ELR (cell line): ENCODE measurements around the gene ATP8B2.
"Not testable (repeated sequence)": the region's sequence is repeated elsewhere in the genome, so short reads cannot be mapped to it uniquely, and the experiment has no call there.

Source experiments
- DNase-seq: peaks from one replicate; pipeline ENCODE4 v3.0.0-alpha.2; 2015; ENCODE audit warnings: low read depth

ATP8B2 gene, protein sequence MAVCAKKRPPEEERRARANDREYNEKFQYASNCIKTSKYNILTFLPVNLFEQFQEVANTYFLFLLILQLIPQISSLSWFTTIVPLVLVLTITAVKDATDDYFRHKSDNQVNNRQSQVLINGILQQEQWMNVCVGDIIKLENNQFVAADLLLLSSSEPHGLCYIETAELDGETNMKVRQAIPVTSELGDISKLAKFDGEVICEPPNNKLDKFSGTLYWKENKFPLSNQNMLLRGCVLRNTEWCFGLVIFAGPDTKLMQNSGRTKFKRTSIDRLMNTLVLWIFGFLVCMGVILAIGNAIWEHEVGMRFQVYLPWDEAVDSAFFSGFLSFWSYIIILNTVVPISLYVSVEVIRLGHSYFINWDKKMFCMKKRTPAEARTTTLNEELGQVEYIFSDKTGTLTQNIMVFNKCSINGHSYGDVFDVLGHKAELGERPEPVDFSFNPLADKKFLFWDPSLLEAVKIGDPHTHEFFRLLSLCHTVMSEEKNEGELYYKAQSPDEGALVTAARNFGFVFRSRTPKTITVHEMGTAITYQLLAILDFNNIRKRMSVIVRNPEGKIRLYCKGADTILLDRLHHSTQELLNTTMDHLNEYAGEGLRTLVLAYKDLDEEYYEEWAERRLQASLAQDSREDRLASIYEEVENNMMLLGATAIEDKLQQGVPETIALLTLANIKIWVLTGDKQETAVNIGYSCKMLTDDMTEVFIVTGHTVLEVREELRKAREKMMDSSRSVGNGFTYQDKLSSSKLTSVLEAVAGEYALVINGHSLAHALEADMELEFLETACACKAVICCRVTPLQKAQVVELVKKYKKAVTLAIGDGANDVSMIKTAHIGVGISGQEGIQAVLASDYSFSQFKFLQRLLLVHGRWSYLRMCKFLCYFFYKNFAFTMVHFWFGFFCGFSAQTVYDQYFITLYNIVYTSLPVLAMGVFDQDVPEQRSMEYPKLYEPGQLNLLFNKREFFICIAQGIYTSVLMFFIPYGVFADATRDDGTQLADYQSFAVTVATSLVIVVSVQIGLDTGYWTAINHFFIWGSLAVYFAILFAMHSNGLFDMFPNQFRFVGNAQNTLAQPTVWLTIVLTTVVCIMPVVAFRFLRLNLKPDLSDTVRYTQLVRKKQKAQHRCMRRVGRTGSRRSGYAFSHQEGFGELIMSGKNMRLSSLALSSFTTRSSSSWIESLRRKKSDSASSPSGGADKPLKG

DNA sequence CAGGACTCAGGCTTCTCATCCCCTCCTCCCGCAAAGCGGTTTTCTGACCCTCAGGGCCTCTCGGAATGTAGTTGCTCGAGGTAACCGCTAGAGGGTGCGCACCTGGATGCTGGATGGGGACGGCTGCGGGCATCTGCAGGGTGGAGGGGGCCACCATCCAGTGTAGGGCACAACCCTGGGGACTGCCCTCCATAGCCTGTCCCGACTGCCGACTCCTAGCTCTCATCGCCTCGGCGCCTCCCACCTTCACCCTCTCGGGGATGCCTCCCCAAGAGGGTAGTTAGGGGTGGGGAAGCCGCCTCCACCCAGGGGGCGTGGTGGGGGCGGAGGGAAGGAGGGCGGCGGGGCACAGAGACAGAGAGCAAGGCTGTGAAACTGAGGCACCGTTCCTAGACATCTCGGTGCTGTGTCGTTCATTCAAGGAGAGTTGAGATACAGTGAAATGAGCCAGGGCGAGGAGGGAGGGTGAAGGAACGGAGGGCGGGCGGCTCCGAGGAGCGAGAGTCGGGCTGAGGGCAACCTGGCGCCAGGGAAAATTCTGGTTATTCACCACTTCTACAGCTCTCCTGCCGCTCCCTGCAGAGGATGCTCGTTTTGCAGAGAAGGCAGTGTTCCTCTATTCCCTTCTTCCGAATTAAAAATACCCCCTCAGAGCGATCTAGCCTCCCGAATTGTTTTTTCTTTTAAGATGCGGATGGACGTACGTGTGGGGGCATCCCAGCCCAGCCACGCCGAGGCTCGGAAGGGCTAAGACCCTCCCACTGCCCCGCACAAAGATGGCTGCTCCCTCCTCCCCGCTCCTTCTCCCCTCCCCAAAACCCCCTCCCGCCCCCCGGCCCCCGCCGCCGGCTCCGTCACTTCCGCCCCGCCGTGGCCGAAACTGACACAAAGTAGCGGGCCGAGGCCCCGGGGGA is at the start of gene ATP8B2:
ATP8B2 (plus strand) TSS at position 857 of the 914 bp plus-strand sequence. CDS start 2,617 bp downstream, outside the sequence.
- peak; percentile 82 for DNase-seq

DNA sequence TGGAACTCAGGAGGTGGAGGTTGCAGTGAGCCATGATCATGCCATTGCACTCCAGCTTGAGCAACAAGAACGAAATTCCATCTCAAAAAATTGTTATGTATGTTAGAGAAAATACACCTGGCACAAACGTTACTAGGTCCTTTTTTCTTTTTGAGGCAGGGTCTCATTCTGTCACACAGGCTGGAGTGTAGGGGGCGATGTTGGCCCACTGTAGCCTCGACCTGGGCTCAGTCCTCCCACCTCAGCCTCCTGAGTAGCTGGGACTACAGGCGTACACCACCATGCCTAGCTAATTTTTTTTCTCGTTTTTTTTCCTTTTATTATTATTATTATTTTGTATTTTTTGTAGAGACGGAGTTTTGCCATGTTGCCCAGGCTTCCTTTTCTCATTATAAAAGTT is 48.5 kb upstream of the ATP8B2 start:
- DNase-seq: no peak

DNA sequence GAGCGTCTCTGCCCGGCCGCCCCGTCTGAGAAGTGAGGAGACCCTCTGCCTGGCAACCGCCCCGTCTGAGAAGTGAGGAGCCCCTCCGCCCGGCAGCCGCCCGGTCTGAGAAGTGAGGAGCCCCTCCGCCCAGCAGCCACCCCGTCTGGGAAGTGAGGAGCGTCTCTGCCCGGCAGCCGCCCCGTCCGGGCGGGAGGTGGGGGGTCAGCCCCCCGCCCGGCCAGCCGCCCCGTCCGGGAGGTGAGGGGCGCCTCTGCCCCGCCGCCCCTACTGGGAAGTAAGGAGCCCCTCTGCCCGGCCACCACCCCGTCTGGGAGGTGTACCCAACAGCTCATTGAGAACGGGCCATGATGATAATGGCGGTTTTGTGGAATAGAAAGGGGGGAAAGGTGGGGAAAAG is 37.7 kb upstream of the ATP8B2 start:
- not testable (repeated sequence) for DNase-seq

DNA sequence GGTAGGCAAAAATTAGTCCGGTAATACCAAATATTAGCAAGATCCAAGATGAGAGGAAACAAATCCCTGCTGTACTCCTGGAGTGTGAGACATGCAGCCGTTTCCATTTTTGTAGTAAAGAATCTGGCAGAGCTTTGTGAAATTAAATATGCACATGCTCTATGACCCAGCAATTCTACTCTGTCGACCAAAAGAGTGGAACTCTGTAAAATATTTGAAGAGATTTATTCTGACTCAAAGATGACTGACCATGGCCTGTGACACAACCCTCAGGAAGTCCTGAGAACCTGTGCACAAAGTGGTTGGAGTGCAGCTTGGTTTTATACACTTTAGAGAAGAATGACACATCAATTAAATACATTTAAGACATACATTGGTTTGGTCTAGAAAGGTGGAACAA is 36.7 kb upstream of the ATP8B2 start:
- peak; percentile 34 for DNase-seq

DNA sequence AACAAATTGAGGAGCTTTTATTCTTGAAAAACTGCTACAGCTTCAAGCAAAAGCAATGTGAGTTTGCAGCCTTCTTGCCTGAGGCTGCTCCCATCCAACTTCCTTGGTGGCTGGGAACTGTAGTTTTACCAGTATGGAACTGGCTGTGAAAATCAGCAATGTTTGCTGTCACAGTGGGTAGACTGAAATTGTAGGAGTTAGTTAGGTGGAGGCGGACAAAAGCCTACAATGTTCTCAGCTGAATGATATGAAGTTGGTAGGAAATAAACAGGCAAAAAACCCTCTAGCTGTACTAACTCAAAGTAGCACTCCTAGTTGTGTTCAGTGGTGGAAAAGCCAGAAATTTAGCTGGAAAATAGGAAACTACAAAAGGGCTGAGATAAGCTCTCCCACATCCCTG is 34.4 kb upstream of the ATP8B2 start:
- DNase-seq: no peak

DNA sequence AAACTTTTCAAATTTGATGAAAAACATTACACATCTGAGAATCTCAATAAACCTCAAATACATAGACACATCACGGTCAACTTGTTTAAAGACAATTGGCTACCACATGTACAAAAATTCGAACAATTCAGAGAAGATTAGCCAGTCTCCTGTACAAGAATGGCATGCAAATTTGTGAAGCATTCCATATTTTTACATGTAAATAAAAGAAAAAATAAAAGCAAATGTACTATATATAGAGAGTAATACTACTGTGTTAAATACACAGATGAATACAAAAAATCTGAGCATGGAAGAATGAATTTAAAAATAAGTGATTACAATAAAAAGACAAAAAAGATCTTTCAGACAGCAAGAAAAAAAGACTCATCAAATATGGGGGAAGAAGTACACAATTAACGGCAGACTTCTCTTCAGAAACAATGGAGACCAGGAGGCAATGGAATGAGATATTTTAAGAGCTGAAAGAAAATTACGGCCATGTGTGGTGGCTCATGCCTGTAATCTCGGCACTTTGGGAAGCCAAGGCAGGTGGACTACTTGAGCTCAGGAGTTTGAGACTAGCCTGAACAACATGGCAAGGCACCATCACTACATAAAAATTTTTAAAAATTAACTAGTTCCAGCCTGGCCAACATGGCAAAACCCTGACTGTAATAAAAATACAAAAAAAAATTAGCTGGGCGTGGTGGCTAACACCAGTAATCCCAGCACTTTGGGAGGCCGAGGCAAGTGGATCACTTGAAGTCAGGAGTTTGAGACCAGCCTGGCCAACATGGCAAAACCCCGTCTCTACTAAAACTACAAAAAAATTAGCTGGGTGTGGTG is 29.7 kb upstream of the ATP8B2 start:
- no peak for DNase-seq

DNA sequence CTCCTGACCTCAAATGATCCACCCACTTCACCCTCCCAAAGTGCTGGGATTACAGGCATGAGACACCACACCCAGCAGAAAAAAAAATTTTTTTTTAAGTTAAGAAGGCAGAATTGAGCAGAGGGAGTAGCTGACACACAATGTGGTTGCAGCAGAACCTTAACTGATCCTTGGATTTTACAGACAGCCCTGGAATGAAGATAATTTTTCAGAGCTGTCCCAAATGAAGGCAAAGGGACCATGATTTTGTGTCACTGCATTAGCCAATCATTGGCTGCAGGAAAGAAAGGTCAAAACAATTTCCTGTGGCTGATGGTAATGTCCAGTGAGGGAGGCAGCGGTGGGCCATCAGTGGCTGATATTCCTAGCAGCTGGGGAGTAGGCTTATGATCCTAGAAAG is 23.7 kb upstream of the ATP8B2 start:
- DNase-seq: no peak

DNA sequence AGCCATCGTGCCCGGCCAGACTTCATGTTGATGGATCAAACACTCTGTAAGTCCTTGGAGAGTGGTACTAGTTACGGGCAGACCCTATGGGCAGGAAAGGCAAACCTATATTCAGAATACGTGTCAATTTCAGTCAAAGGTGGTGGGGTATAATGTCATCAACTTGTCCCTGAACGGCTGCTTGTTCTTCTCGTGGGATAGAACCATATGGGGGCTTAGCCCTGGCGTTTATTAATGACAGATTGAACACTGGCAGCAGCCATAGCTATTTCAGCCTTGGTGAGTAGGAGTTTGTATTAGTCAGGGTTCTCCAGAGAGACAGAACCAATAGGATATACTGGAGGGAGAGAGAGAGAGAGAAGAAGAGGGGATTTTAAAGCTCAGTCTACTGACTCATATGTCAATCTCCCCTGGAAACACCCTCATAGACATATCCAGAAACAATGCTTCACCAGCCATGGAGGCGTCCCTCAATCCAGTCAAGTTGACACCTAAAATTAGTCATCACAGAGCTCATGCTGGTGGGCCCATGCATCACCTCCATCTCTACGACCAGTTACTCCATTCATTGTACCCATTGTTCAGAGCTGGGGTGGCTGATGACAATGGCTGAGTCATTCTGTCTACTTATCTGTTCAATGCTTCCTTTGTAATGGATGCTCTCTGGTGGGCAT is 20.5 kb upstream of the ATP8B2 start:
- DNase-seq: peak; percentile 60

DNA sequence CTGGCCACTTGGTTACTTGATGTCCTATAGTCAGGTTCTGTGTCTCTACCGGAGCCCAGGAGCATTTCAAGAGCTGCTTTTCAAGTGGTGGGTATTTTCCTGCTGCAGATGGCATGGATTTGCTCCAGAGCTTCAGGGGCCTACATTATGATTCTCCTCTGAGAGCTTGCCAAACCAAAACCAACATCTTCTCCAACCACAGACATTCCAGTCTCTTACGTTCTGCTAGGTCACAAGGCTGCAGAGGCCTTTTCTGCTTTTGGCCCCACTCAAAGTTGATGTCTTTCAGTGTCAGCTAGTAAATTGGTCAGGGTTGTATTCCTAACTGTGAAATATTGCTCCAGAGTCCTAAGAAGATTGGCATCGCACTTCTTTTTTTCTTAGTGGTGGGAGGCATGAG is 19.2 kb upstream of the ATP8B2 start:
- DNase-seq: no peak

DNA sequence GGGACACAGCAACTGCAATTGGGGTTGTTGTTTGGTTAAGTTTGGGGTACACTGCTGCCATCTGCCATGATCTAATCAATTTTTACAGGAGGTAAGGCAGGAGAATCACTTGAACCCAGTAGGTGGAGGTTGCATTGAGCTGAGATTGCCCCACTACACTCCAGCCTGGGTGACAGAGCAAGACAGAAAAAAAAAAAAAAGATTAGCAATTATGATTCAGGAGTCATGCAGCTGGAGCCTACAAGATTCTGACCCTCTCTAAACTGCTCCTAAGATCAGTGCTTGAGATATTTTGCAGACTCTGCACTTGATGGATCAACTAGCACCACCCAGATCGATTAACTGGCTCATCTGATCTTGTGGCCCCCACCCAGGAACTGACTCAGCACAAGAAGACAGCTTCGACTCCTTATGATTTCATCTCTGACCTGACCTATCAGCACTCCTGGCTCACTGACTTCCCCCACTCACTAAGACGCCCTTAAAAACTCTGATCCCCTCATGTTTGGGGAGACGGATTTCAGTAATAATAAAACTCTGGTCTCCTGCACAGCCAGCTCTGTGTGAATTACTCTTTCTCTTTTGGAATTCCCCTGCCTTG is 17.6 kb upstream of the ATP8B2 start:
- DNase-seq: not testable (repeated sequence)

DNA sequence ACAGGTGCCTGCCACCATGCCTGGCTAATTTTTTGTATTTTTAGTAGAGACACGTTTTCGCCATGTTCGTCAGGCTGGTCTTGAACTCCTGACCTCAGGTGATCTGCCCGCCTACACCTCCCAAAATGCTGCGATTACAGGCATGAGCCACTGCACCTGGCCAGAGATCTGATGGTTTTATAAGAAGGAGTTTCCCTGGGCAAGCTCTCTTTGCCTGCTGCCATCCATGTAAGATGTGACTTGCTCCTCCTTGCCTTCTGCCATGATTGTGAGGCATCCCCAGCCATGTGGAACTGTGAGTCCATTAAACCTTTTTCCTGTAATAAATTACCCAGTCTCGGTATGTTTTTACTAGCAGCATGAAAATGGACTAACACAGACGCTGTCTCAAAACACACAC is 16.2 kb upstream of the ATP8B2 start:
- DNase-seq: not testable (repeated sequence)

DNA sequence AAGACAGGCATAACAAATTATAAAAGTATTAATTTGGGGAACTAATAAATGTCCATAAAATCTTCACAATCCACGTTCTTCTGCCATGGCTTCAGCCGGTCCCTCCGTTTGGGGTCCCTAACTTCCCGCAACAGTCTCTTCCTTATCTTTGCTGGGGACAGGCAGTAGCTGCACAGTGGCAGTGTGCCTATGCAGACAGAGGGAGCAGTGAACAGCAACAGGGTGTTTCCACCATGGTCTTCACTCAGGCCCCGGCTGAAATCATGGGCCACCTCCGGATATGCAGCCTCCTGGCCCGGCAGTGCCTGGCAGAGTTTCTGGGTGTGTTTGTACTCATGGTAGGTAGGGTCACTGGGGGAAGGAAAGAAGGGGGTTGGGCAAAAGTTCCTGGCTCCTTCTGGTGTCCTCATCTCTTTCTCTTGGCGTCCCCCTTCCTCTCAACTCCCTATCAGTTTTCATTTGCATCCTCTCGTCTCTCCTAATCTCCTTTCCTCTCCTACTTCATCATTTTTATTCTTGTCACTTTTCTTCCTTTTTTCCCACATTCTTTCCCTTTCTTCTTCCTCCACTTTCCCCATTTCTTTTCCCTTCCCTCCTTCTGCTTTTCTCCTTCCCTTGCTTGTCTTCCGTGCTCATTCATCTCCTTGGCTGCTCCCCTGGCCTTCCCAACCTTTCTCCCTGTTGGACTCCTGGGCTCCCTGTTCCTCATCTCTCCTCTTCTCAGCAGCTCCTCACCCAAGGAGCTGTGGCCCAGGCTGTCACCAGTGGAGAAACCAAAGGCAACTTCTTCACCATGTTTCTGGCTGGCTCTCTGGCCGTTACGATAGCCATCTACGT is 12.9 kb upstream of the ATP8B2 start:
- not testable (repeated sequence) for DNase-seq

DNA sequence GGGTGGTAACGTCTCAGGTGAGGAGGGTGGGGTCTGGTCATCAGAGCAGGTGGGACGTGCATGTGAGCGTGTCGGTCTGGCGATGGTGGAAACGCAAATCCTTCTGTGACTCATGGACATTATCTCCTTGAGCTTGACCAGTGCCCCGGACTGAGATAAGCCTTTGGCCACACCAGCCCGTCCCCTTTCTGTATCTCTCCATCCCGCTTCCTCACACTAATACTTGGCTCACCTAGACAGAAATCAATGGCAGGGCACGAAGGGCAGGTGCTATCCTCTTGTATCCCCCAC is 12.3 kb upstream of the ATP8B2 start:
- no peak for DNase-seq

DNA sequence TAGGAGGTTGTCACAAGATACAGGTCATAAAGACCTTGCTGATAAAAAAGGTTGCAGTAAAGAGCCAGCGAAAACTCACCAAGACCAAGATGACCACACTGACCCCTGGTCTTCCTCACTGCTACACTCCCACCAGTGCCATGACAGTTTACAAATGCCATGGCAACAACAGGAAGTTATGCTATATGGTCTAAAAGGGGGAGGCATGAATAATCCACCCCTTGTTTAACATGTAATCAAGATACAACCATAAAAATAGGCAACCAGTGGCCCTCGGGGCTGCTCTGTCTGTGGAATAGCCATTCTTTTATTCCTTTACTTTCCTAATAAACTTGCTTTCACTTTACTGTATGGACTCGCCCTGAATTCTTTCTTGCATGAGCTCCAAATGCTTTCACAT is 11.1 kb upstream of the ATP8B2 start:
- DNase-seq: not testable (repeated sequence)

DNA sequence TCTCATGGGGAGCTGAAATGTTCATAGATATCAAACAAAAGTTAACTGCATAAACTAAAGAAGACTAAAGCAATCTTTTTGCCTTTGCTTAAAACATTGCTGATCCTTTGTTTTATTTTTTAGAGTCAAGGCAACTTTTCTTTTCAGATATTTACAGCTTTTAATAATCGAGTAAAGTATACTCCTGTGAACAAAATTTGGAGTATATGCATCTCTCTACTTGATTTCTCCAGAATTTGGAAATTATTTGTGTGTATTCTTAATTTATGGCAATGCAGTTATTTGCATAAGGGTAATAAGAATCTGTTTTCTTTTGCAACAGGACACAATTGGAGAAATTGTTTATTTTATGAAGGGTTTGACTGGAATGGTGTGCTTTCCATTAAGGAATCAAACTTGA is 8.6 kb upstream of the ATP8B2 start:
- DNase-seq: no peak

DNA sequence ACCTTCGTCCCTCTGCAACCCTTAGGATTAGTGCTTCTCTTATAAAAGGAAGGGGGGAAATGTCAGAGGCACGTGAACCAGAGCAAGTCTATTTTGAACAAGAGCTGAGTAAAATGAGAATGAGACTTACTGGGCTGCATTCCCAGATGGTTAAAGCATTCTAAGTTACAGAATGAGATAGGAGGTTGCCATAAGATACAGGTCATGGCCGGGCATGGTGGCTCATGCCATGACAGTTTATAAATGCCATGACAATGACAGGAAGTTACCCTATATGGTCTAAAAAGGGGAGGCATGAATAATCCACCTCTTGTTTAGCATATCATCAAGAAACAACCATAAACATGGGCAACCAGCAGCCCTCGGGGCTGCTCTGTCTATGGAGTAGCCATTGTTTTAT is 6.9 kb upstream of the ATP8B2 start:
- no peak for DNase-seq

DNA sequence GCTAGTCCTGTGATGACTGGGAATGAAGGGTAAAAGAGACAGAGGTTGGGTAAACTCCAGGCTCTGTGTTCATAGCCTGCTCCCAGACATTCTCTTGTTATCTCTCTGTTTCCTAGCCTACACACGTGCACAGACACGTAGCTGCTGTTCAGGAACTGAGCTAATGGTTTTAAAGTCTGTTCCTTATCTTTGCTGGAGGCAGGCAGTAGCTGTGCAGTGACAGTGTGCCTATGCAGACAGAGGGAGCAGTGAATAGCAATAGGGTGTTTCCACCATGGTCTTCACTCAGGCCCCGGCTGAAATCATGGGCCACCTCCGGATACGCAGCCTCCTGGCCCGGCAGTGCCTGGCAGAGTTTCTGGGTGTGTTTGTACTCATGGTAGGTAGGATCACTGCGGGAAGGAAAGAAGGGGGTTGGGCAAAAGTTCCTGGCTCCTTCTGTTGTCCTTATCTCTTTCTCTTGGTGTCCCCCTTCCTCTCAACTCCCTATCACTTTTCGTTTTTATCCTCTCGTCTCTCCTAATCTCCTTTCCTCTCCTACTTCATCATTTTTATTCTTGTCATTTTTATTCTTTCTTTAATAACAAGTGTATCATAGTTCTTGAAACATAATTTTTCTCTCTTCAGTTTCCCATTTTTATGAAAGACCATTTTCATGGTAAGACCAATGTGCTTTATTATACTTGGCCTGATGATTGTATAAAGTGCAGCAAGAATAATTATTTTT is 4.3 kb upstream of the ATP8B2 start, which contains the start of gene AQP10:
AQP10 (plus strand) TSS at position 212 of the 727 bp plus-strand sequence; CDS start at position 275, 63 bp downstream.
- DNase-seq: no peak

DNA sequence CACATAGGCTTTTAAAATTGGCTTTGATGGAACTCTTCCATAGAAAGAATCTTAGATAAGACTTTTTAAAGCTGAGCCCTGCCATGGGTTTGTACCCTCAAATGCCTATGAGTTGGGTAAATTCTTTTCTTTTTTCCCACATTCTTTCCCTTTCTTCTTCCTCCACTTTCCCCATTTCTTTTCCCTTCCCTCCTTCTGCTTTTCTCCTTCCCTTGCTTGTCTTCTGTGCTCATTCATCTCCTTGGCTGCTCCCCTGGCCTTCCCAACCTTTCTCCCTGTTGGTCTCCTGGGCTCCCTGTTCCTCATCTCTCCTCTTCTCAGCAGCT is 3.8 kb upstream of the ATP8B2 start:
- DNase-seq: not testable (repeated sequence)
